GM19372 (cell line): ENCODE data around the gene SCN4B.

Experiments
- ATAC-seq: cut with Tn5 transposase; IDR thresholded peaks from one replicate; pipeline ENCODE4 v1.9.1; 2021; ENCODE audit warnings: mild to moderate bottlenecking, low read depth, moderate library complexity; ENCODE audit not compliant: unreplicated experiment

The SCN4B gene

GRCh38 chr11:118175031-118175992 lies 22.7 kb upstream of the SCN4B start:
- no peak for ATAC-seq

GRCh38 chr11:118174006-118174567 lies 21.5 kb upstream of the SCN4B start:
- ATAC-seq, result no peak

GRCh38 chr11:118172356-118172755 lies 19.7 kb upstream of the SCN4B start:
- ATAC-seq, result no peak

- ATAC-seq, result no peak
Measured at GRCh38 chr11:118171269-118172062, 18.8 kb upstream of the SCN4B start.

- no peak for ATAC-seq
Measured at GRCh38 chr11:118170882-118171268, 18.3 kb upstream of the SCN4B start.

- no peak for ATAC-seq
Measured at GRCh38 chr11:118170231-118170630, 17.6 kb upstream of the SCN4B start.

GRCh38 chr11:118169300-118170140 lies 16.9 kb upstream of the SCN4B start:
- ATAC-seq, result no peak

- no peak for ATAC-seq
Measured at GRCh38 chr11:118168751-118169150, 16.1 kb upstream of the SCN4B start.

- no peak for ATAC-seq
Measured at GRCh38 chr11:118168316-118168715, 15.7 kb upstream of the SCN4B start.

GRCh38 chr11:118167906-118168305 lies 15.3 kb upstream of the SCN4B start:
- ATAC-seq, result no peak

GRCh38 chr11:118167253-118167652 lies 14.6 kb upstream of the SCN4B start:
- no peak for ATAC-seq

- no peak for ATAC-seq
Measured at GRCh38 chr11:118166641-118167040, 14.0 kb upstream of the SCN4B start.

GRCh38 chr11:118164885-118165284 lies 12.3 kb upstream of the SCN4B start:
- ATAC-seq, result no peak

GRCh38 chr11:118163494-118163893 lies 10.9 kb upstream of the SCN4B start:
- ATAC-seq, result no peak

- no peak for ATAC-seq
Measured at GRCh38 chr11:118162846-118163245, 10.2 kb upstream of the SCN4B start.

- ATAC-seq, result no peak
Measured at GRCh38 chr11:118161786-118162185, 9.2 kb upstream of the SCN4B start.

GRCh38 chr11:118157186-118157895 lies 4.7 kb upstream of the SCN4B start:
- no peak for ATAC-seq

- ATAC-seq, result no peak
Measured at GRCh38 chr11:118156531-118157185, 4.0 kb upstream of the SCN4B start.
